ENCODE measurements around the gene PCDHGA2. TPM values are rescaled to one million over a fixed set of nuclear protein-coding genes. Genes with fewer than 3 reads are reported as not detected.
A peak's percentile ranks its signal among the peaks of the same experiment; 100 is the strongest.

Gene PCDHGA2
- total RNA-seq, 1 donor from 2014 or later = 3.7 TPM

DNA sequence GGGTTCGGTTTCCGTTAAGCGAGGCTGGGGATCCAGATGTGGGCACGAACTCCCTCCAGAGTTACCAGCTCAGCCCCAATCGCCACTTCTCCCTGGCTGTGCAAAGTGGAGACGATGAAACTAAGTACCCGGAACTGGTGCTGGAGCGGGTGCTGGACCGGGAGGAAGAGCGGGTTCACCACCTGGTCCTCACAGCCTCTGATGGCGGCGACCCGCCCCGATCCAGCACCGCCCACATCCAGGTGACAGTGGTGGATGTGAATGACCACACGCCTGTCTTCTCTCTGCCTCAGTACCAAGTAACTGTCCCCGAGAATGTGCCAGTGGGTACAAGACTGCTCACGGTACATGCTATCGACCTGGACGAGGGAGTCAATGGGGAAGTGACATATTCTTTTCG is 44.8 kb downstream of the PCDHGA2 start:
- DNase-seq = no peak

DNA sequence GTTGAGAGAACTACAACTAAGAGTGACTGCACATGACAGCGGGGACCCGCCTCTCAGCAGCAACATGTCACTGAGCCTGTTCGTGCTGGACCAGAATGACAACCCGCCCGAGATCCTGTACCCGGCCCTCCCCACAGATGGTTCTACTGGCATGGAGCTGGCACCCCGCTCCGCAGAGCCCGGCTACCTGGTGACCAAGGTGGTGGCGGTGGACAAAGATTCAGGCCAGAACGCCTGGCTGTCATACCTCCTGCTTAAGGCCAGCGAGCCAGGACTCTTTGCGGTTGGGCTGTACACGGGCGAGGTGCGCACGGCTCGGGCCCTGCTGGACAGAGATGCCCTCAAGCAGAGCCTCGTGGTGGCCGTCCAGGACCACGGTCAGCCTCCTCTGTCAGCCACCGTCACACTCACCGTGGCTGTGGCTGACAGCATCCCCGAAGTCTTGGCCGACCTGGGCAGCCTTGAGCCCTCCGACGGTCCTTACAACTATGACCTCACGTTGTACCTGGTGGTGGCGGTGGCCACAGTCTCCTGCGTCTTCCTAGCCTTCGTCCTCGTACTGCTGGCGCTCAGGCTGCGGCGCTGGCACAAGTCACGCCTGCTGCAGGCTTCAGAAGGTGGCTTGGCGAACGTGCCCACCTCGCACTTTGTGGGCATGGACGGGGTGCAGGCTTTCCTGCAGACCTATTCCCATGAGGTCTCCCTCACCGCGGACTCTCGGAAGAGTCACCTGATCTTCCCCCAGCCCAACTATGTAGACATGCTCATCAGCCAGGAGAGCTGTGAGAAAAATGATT is 46.1 kb downstream of the PCDHGA2 start:
- no peak for DNase-seq

DNA sequence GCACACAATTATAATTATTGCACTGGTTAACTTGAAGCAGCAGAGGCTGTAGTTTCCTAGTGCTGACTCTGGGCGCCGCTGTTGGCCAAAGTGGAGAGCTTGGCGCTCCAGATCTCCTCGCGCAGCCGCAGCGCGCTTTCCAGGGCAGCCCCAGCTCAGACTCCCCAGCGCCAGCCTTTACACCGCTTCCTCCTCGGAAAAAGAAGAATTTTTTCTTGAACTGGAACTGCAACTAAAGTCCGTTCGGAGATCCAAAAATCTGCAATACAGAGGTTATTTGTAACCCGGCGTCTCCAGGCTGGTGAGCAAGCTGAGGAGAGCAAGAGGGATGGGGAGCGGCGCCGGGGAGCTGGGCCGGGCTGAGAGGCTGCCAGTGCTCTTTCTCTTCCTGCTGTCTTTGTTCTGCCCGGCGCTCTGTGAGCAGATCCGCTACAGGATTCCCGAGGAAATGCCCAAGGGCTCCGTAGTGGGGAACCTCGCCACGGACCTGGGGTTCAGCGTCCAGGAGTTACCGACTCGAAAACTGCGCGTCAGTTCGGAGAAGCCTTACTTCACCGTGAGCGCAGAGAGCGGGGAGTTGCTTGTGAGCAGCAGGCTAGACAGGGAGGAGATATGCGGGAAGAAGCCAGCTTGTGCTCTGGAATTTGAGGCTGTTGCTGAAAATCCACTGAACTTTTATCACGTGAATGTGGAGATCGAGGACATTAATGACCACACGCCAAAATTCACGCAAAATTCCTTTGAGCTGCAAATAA is 49.2 kb downstream of the PCDHGA2 start, which contains the start of gene PCDHGB4:
Gene PCDHGB4 (plus strand): TSS at position 142 of the 755 bp plus-strand sequence. CDS start 187 bp downstream, at position 329.
- peak; percentile 18 for DNase-seq

DNA sequence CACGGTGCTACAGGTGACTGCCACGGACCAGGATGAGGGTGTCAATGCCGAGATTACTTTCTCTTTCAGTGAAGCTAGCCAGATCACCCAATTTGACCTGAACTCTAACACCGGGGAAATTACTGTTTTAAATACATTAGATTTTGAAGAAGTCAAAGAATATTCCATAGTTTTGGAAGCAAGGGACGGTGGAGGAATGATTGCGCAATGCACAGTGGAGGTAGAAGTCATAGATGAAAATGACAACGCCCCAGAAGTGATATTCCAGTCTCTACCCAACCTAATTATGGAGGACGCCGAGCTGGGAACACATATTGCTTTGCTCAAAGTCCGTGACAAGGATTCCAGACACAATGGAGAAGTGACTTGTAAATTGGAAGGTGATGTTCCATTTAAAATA is 50.1 kb downstream of the PCDHGA2 start:
- no peak for DNase-seq

DNA sequence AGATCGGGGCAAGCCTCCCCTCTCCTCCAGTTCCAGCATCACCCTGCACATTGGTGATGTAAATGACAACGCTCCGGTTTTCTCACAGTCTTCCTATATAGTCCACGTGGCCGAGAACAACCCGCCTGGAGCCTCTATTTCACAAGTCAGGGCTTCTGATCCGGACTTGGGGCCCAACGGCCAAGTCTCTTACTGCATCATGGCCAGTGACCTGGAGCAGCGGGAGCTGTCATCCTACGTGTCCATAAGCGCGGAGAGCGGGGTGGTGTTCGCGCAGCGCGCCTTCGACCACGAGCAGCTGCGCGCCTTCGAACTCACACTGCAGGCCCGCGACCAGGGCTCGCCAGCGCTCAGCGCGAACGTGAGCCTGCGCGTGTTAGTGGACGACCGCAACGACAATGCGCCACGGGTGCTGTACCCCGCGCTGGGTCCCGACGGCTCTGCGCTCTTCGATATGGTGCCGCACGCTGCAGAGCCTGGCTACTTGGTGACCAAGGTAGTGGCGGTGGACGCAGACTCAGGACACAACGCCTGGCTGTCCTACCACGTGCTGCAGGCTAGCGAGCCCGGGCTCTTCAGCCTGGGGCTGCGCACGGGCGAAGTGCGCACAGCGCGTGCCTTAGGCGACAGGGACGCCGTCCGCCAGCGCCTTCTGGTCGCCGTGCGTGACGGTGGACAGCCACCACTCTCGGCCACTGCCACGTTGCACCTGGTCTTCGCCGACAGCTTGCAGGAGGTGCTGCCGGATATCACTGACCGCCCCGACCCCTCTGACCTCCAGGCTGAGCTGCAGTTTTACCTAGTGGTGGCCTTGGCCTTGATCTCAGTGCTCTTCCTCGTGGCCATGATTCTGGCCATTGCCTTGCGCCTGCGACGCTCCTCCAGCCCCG is 50.8 kb downstream of the PCDHGA2 start:
- DNase-seq = no peak

DNA sequence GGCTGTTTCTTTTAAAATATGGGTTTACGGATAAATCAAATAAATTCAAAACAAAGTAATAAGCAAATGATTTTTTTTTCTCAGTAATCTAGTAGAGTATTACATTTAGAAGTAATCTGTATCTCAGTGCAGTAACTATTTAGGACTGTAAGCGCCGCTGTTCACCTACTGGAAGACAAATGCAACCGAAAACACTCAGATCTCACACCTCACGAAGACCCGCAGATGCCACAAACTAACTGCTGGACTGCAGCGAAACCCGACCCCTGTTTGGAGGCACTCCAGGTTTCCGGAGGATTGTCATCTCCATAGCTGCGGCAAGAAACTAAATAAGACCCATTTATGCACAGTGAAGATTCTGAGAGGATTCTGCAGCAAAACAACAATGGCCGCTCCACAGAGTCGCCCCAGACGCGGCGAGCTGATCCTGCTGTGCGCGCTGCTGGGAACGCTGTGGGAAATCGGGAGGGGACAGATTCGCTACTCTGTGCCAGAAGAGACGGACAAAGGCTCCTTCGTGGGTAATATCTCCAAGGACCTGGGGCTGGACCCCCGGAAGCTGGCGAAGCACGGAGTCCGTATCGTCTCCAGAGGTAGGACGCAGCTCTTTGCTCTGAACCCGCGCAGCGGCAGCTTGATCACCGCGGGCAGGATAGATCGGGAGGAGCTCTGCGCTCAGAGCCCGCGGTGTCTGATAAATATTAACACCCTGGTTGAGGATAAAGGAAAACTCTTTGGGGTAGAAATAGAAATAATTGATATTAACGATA is 54.1 kb downstream of the PCDHGA2 start, which contains the start of gene PCDHGA8:
Gene PCDHGA8 (plus strand): TSS at position 205 of the 770 bp plus-strand sequence. CDS start 181 bp downstream, at position 386.
- no peak for DNase-seq

Other genes with a start within 250 kb of the PCDHGA2 start
- gene PCDHB2, start 244.1 kb upstream of the PCDHGA2 start, total RNA-seq = 4.4 TPM
- 3.7 TPM for gene PCDHB3, start 238.3 kb upstream of the PCDHGA2 start, total RNA-seq
- 4.0 TPM for gene PCDHB4, start 216.9 kb upstream of the PCDHGA2 start, total RNA-seq
- 5.6 TPM for gene PCDHB5, start 203.6 kb upstream of the PCDHGA2 start, total RNA-seq
- 0.82 TPM for gene PCDHB6, start 188.7 kb upstream of the PCDHGA2 start, total RNA-seq
- 3.3 TPM for gene PCDHB7, start 166.1 kb upstream of the PCDHGA2 start, total RNA-seq
- gene PCDHB8, start 161.0 kb upstream of the PCDHGA2 start, total RNA-seq = 2.3 TPM
- 4.1 TPM for gene PCDHB16, start 156.4 kb upstream of the PCDHGA2 start, total RNA-seq
- gene PCDHB9, start 151.6 kb upstream of the PCDHGA2 start, total RNA-seq = 1.7 TPM
- gene PCDHB10, start 146.4 kb upstream of the PCDHGA2 start, total RNA-seq = 6.1 TPM
- 5.9 TPM for gene PCDHB11, start 139.1 kb upstream of the PCDHGA2 start, total RNA-seq
- gene PCDHB12, start 130.0 kb upstream of the PCDHGA2 start, total RNA-seq = 4.8 TPM
- gene PCDHB13, start 124.8 kb upstream of the PCDHGA2 start, total RNA-seq = 4.4 TPM
- 7.8 TPM for gene PCDHB14, start 115.4 kb upstream of the PCDHGA2 start, total RNA-seq
- 9.9 TPM for gene PCDHB15, start 93.4 kb upstream of the PCDHGA2 start, total RNA-seq
- gene SLC25A2, start 34.7 kb upstream of the PCDHGA2 start, total RNA-seq = not detected
- 93.2 TPM for gene TAF7, start 18.0 kb upstream of the PCDHGA2 start, total RNA-seq
- gene PCDHGA1, start 8.2 kb upstream of the PCDHGA2 start, total RNA-seq = 1.8 TPM
- 3.9 TPM for gene PCDHGA3, start 5.1 kb downstream of the PCDHGA2 start, total RNA-seq
- gene PCDHGB1, start 11.3 kb downstream of the PCDHGA2 start, total RNA-seq = 3.7 TPM
- gene PCDHGA4, start 16.3 kb downstream of the PCDHGA2 start, total RNA-seq = 3.9 TPM
- 4.2 TPM for gene PCDHGB2, start 21.2 kb downstream of the PCDHGA2 start, total RNA-seq
- 6.1 TPM for gene PCDHGA5, start 25.4 kb downstream of the PCDHGA2 start, total RNA-seq
- gene PCDHGB3, start 31.5 kb downstream of the PCDHGA2 start, total RNA-seq = 5.7 TPM
- gene PCDHGA6, start 35.1 kb downstream of the PCDHGA2 start, total RNA-seq = 4.8 TPM
- 6.3 TPM for gene PCDHGA7, start 44.0 kb downstream of the PCDHGA2 start, total RNA-seq
- 5.9 TPM for gene PCDHGB4, start 48.9 kb downstream of the PCDHGA2 start, total RNA-seq
- gene PCDHGA8, start 53.9 kb downstream of the PCDHGA2 start, total RNA-seq = 3.0 TPM
- 11.3 TPM for gene PCDHGB5, start 59.2 kb downstream of the PCDHGA2 start, total RNA-seq
- gene PCDHGA9, start 64.0 kb downstream of the PCDHGA2 start, total RNA-seq = 12.2 TPM
- 9.3 TPM for gene PCDHGB6, start 69.3 kb downstream of the PCDHGA2 start, total RNA-seq
- gene PCDHGA10, start 74.2 kb downstream of the PCDHGA2 start, total RNA-seq = 6.1 TPM
- 10.3 TPM for gene PCDHGB7, start 78.9 kb downstream of the PCDHGA2 start, total RNA-seq
- gene PCDHGA11, start 82.3 kb downstream of the PCDHGA2 start, total RNA-seq = 7.5 TPM
- 5.1 TPM for gene PCDHGA12, start 91.7 kb downstream of the PCDHGA2 start, total RNA-seq
- 104 TPM for gene PCDHGC3, start 137.2 kb downstream of the PCDHGA2 start, total RNA-seq
- gene PCDHGC4, start 146.3 kb downstream of the PCDHGA2 start, total RNA-seq = 7.9 TPM
- 3.1 TPM for gene PCDHGC5, start 150.3 kb downstream of the PCDHGA2 start, total RNA-seq

Data from tongue (tissue), 2 donors.